Hypothalamus (tissue), 51 donors: Measurements from ENCODE around the gene TRAPPC12.
A peak's percentile ranks its signal among the peaks of the same experiment; 100 is the strongest.
"Not testable (repeated sequence)": the region's sequence is repeated elsewhere in the genome, so short reads cannot be mapped to it uniquely, and the experiment has no call there.

ENCODE experiments used
- DNase-seq, 51 donors: peaks; one replicate each; lab custom pipeline; 2025; lab: John Stamatoyannopoulos, UW

TRAPPC12 gene

GRCh38 chr2:3482363-3482821, 102.9 kb downstream of the TRAPPC12 start:
- no peak for DNase-seq

- DNase-seq, result peak in 24 of 51 donors; percentile 7 to 86 (median 42)
Measured at GRCh38 chr2:3483227-3483985, 103.9 kb downstream of the TRAPPC12 start.

GRCh38 chr2:3483986-3484960, 104.8 kb downstream of the TRAPPC12 start:
- no peak for DNase-seq

GRCh38 chr2:3485166-3485565, 105.7 kb downstream of the TRAPPC12 start:
- no peak for DNase-seq

GRCh38 chr2:3486047-3487027, 106.8 kb downstream of the TRAPPC12 start:
- no peak for DNase-seq

- DNase-seq, result no peak
Measured at GRCh38 chr2:3487028-3487425, 107.5 kb downstream of the TRAPPC12 start.

GRCh38 chr2:3487432-3487831, 107.9 kb downstream of the TRAPPC12 start:
- DNase-seq, result peak in 5 of 51 donors; percentile 16 to 30 (median 20)

- DNase-seq, result no peak
Measured at GRCh38 chr2:3488061-3488531, 108.6 kb downstream of the TRAPPC12 start.

- no peak for DNase-seq
Measured at GRCh38 chr2:3488855-3489763, 109.6 kb downstream of the TRAPPC12 start.

- no peak for DNase-seq
Measured at GRCh38 chr2:3489764-3490115, 110.2 kb downstream of the TRAPPC12 start.

GRCh38 chr2:3490191-3491170, 111.0 kb downstream of the TRAPPC12 start:
- no peak for DNase-seq

GRCh38 chr2:3491306-3491705, 111.8 kb downstream of the TRAPPC12 start:
- DNase-seq, result no peak

- no peak for DNase-seq
Measured at GRCh38 chr2:3491716-3492474, 112.4 kb downstream of the TRAPPC12 start.

- not testable (repeated sequence) for DNase-seq
Measured at GRCh38 chr2:3492475-3492787, 112.9 kb downstream of the TRAPPC12 start.

GRCh38 chr2:3492951-3493614, 113.6 kb downstream of the TRAPPC12 start:
- no peak for DNase-seq

- peak in 4 of 51 donors; percentile 26 to 49 (median 30) for DNase-seq
Measured at GRCh38 chr2:3493615-3494007, 114.1 kb downstream of the TRAPPC12 start.
